Keratinocyte (primary cell): ENCODE measurements around the gene DUSP6. TPM values are rescaled to one million over a fixed set of nuclear protein-coding genes. Genes with fewer than 3 reads are reported as not detected.

Experiments
- DNase-seq: peaks from one replicate; pipeline ENCODE4 v3.0.0-alpha.2; 2011; ENCODE audit warnings: low read depth, missing footprints, low spot score
- FAIRE-seq: peaks from 2 replicates; lab custom pipeline; 2011; peaks lifted over from hg19 to GRCh38; lab: Jason Lieb, UNC
- H2AFZ ChIP-seq: 2 replicates; pipeline ENCODE4 v1.6.0; 2012; ENCODE audit warnings: low read length, control low read depth, inconsistent platforms; ENCODE audit not compliant: control insufficient read depth
- H3K27ac ChIP-seq: 2 replicates; pipeline ENCODE4 v1.5.1; 2011; ENCODE audit warnings: low read length; ENCODE audit not compliant: control insufficient read depth, insufficient read depth
- H3K27me3 ChIP-seq: 3 replicates; pipeline ENCODE4 v1.6.0; 2011; ENCODE audit warnings: low read length; ENCODE audit not compliant: control insufficient read depth, insufficient read depth; ENCODE audit errors: extremely low read depth
- H3K36me3 ChIP-seq, 2 experiments: 2 replicates in 1 of 2; 3 replicates in 1 of 2; pipeline ENCODE4 v1.5.1; 2011; ENCODE audit warnings: low read length in 2 of 2, mild to moderate bottlenecking in 1 of 2; ENCODE audit not compliant: control insufficient read depth in 2 of 2, insufficient read depth in 2 of 2; ENCODE audit errors: extremely low read depth in 1 of 2
- H3K4me1 ChIP-seq: 3 replicates; pipeline ENCODE4 v1.5.1; 2011; ENCODE audit warnings: low read length; ENCODE audit not compliant: control insufficient read depth, insufficient read depth; ENCODE audit errors: extremely low read depth
- H3K4me2 ChIP-seq: 3 replicates; pipeline ENCODE4 v1.6.0; 2011; ENCODE audit warnings: low read depth, low read length; ENCODE audit not compliant: control insufficient read depth, insufficient read depth; ENCODE audit errors: extremely low read depth
- H3K4me3 ChIP-seq, 3 experiments: fragments of 200-600 bp in 1 of 3; sonication (generic) in 1 of 3; 2 replicates in 2 of 3; 3 replicates in 1 of 3; pipeline ENCODE4 v1.5.1; 2011 to 2016; ENCODE audit warnings: low read length in 3 of 3, mild to moderate bottlenecking in 3 of 3, control low read depth in 2 of 3, inconsistent platforms in 1 of 3, low read depth in 1 of 3, mixed read lengths in 1 of 3, mixed run types in 1 of 3, moderate library complexity in 1 of 3; ENCODE audit not compliant: control insufficient read depth in 2 of 3, insufficient read depth in 2 of 3; ENCODE audit errors: extremely low read depth in 1 of 3
- H3K79me2 ChIP-seq: 2 replicates; pipeline ENCODE4 v1.6.0; 2012; ENCODE audit warnings: low read length; ENCODE audit not compliant: control insufficient read depth, insufficient read depth
- H3K9ac ChIP-seq: 3 replicates; pipeline ENCODE4 v1.6.0; 2011; ENCODE audit warnings: low read length; ENCODE audit not compliant: control insufficient read depth, insufficient read depth; ENCODE audit errors: extremely low read depth
- H3K9me1 ChIP-seq: 3 replicates; pipeline ENCODE4 v1.6.0; 2011; ENCODE audit warnings: low read length; ENCODE audit not compliant: control insufficient read depth, insufficient read depth; ENCODE audit errors: extremely low read depth
- H3K9me3 ChIP-seq: 2 replicates; pipeline ENCODE4 v1.5.1; 2012; ENCODE audit warnings: low read depth, low read length; ENCODE audit not compliant: control insufficient read depth
- H4K20me1 ChIP-seq: 3 replicates; pipeline ENCODE4 v1.6.0; 2011; ENCODE audit warnings: low read length; ENCODE audit not compliant: control insufficient read depth, insufficient read depth; ENCODE audit errors: extremely low read depth
- CTCF ChIP-seq, 3 experiments: IDR thresholded peaks in 1 of 3; conservative IDR thresholded peaks in 1 of 3; optimal IDR thresholded peaks in 1 of 3; 2 replicates in 2 of 3; 3 replicates in 1 of 3; pipeline versions ENCODE3 to v1.5.1; 2011; ENCODE audit warnings: low read length in 3 of 3, mild to moderate bottlenecking in 3 of 3, moderate library complexity in 2 of 3, control low read depth in 1 of 3, inconsistent platforms in 1 of 3; ENCODE audit not compliant: insufficient read depth in 2 of 3; ENCODE audit errors: extremely low read depth in 1 of 3
- EZH2 ChIP-seq: IDR thresholded peaks from one replicate; pipeline ENCODE4 v1.6.1; 2012; ENCODE audit warnings: inconsistent platforms, mild to moderate bottlenecking, low read length, moderate library complexity
- dilution Hi-C: fragments of 300-500 bp; cut with MboI; formaldehyde crosslinking; loops from one replicate; pipeline ENCODE4 v1.7.0; 2020; ENCODE audit warnings: low sequenced_read_pairs; ENCODE audit not compliant: extremely low pct_ligation_motif_present
- polyA plus RNA-seq, 5 experiments: library from polyadenylated mRNA; depleted of rRNA in 3 of 5; stranded (reverse) in 3 of 5; stranded (forward) in 1 of 5; unstranded in 1 of 5; fragments of >200 nt; gene quantifications; 1 replicate in 1 of 5; 2 replicates in 3 of 5; 3 replicates in 1 of 5; pipeline versions ENCODE4 v1.2.1 to v1.2.3, GENCODE V29; 2011 to 2012; ENCODE audit warnings: missing spikeins in 2 of 5, low read depth in 1 of 5, low replicate concordance in 1 of 5

DUSP6 gene
- polyA plus RNA-seq, 1 donor (not counting 4 experiments of a cell fraction or from before 2014, with no cell fraction given): 221 TPM

GRCh38 chr12:89323568-89324218 lies 28.6 kb downstream of the DUSP6 start:
- FAIRE-seq: no peak
- dilution Hi-C loops: no loop called here
- no peak overlapping the region for H3K27ac ChIP-seq

DNA sequence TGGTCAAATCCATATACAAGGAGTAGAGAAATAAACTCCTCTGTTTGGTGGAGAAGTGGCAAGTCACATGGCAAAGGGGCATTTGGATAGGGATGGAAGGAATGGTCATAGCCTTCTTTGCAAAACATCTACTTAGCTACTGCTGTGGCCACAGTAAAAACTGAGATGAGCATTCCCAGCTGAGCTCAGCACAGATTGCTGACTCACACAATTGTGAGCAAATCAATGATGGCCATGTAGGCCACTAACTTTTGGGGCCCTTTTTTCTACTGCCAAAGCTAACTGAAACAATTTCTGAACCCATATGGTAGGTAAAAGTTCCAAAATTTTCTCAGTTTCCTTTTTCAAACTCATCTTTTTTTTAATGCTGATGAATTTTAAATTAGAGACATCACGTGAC lies 31.6 kb downstream of the DUSP6 start:
- H3K36me3 ChIP-seq: no peaks in the 10 kb centered on the region
- no peak overlapping the region for H3K4me3 ChIP-seq
- dilution Hi-C loops: no loop called here
- no peak overlapping the region for H2AFZ ChIP-seq
- no peaks in the 10 kb centered on the region for H3K9me3 ChIP-seq
- no peak for TF ChIP-seq EZH2
- TF ChIP-seq CTCF (optimal IDR thresholded peaks at IDR 0.05 in 1 of 3, IDR thresholded peaks at IDR 0.05 in 1 of 3, conservative IDR thresholded peaks at IDR 0.05 in 1 of 3; ENCODE audit: extremely low read depth in 1 of 3, insufficient read depth in 2 of 3, low read length in 3 of 3): no peak
- DNase-seq (no peak), FAIRE-seq (no peak)
- peaks cover 10% of the 10 kb centered on the region for H3K4me1 ChIP-seq
- no peaks in the 10 kb centered on the region for H4K20me1 ChIP-seq
- no peak overlapping the region for H3K9ac ChIP-seq
- H3K27me3 ChIP-seq: no peaks in the 10 kb centered on the region
- H3K79me2 ChIP-seq: no peaks in the 10 kb centered on the region
- H3K9me1 ChIP-seq: no peaks in the 10 kb centered on the region
- no peak overlapping the region for H3K27ac ChIP-seq
- H3K4me2 ChIP-seq: no peak overlapping the region

More at GRCh38 chr12:89323568-89324218, 28.6 kb downstream of the DUSP6 start:
- H4K20me1 ChIP-seq: no peaks in the 10 kb centered on the region
- H3K9ac ChIP-seq: no peak overlapping the region
- no peak for TF ChIP-seq EZH2
- no peak for TF ChIP-seq CTCF (optimal IDR thresholded peaks at IDR 0.05 in 1 of 3, IDR thresholded peaks at IDR 0.05 in 1 of 3, conservative IDR thresholded peaks at IDR 0.05 in 1 of 3; ENCODE audit: extremely low read depth in 1 of 3, insufficient read depth in 2 of 3, low read length in 3 of 3)
- no peaks in the 10 kb centered on the region for H3K79me2 ChIP-seq
- H3K9me3 ChIP-seq: no peaks in the 10 kb centered on the region
- no peaks in the 10 kb centered on the region for H3K27me3 ChIP-seq
- H3K9me1 ChIP-seq: no peaks in the 10 kb centered on the region
- H3K4me1 ChIP-seq: peaks cover 10% of the 10 kb centered on the region
- no peak for DNase-seq
- no peak overlapping the region for H2AFZ ChIP-seq
- no peak overlapping the region for H3K4me3 ChIP-seq
- no peaks in the 10 kb centered on the region for H3K36me3 ChIP-seq
- no peak overlapping the region for H3K4me2 ChIP-seq
